Neural progenitor cell (in vitro differentiated cells): Measurements from ENCODE around the gene MCM5. TPM values are rescaled to one million over a fixed set of nuclear protein-coding genes. Genes with fewer than 3 reads are reported as not detected.

Source experiments
- DNase-seq: peaks from one replicate; pipeline ENCODE4 v3.0.0-alpha.2; 2016; ENCODE audit warnings: low spot score
- H2AFZ ChIP-seq: fragments of 200-600 bp; sonication (generic); replicated peaks from 2 replicates; pipeline ENCODE4 v1.6.1; 2016; ENCODE audit warnings: antibody characterized with exemption
- H3F3A ChIP-seq: fragments of 200-600 bp; sonication (generic); 2 replicates; pipeline ENCODE4 v1.6.1; 2016; ENCODE audit warnings: antibody characterized with exemption, low read depth
- H3K27ac ChIP-seq: fragments of 200-600 bp; sonication (generic); 2 replicates; pipeline ENCODE4 v1.5.1; 2016; ENCODE audit warnings: mild to moderate bottlenecking
- H3K27me3 ChIP-seq: fragments of 200-600 bp; sonication (generic); 2 replicates; pipeline ENCODE4 v1.6.1; 2016; ENCODE audit warnings: mild to moderate bottlenecking, moderate library complexity
- H3K36me3 ChIP-seq: fragments of 200-600 bp; sonication (generic); 2 replicates; pipeline ENCODE4 v1.5.1; 2016
- H3K4me1 ChIP-seq: fragments of 200-600 bp; sonication (generic); 2 replicates; pipeline ENCODE4 v1.6.1; 2016; ENCODE audit warnings: mixed run types
- H3K4me2 ChIP-seq: fragments of 200-600 bp; sonication (generic); 2 replicates; pipeline ENCODE4 v1.6.1; 2016
- H3K4me3 ChIP-seq: fragments of 200-600 bp; sonication (generic); 2 replicates; pipeline ENCODE4 v1.5.1; 2016
- H3K79me2 ChIP-seq: fragments of 200-600 bp; sonication (generic); 2 replicates; pipeline ENCODE4 v1.6.1; 2016; ENCODE audit warnings: low read depth
- H3K9ac ChIP-seq: fragments of 200-600 bp; sonication (generic); 2 replicates; pipeline ENCODE4 v1.6.1; 2016
- H3K9me3 ChIP-seq: fragments of 200-600 bp; sonication (generic); 2 replicates; pipeline ENCODE4 v1.5.1; 2016; ENCODE audit warnings: low read depth
- H4K20me1 ChIP-seq: fragments of 200-600 bp; sonication (generic); 2 replicates; pipeline ENCODE4 v1.6.1; 2016; ENCODE audit warnings: low read depth
- H3K27ac Mint-ChIP-seq: 3 replicates; pipeline ENCODE4 v1.8.0; 2021; ENCODE audit warnings: mixed read lengths
- H3K27me3 Mint-ChIP-seq: 2 replicates; pipeline ENCODE4 v1.8.0; 2022; ENCODE audit warnings: low read depth, mild to moderate bottlenecking, inconsistent platforms, moderate library complexity, mixed read lengths; ENCODE audit not compliant: insufficient read depth
- H3K36me3 Mint-ChIP-seq: 3 replicates; pipeline ENCODE4 v1.8.0; 2021; ENCODE audit warnings: mixed read lengths
- H3K4me1 Mint-ChIP-seq: 3 replicates; pipeline ENCODE4 v1.8.0; 2021; ENCODE audit warnings: mixed read lengths
- H3K4me3 Mint-ChIP-seq: 3 replicates; pipeline ENCODE4 v1.8.0; 2021; ENCODE audit warnings: mild to moderate bottlenecking, moderate library complexity, mixed read lengths
- H3K9me3 Mint-ChIP-seq: 3 replicates; pipeline ENCODE4 v1.8.0; 2020; ENCODE audit warnings: mixed read lengths
- CTCF ChIP-seq: fragments of 200-600 bp; sonication (generic); IDR thresholded peaks from 2 replicates; pipeline ENCODE4 v1.5.1; 2017; ENCODE audit warnings: antibody characterized with exemption, mild to moderate bottlenecking
- EZH2 ChIP-seq: fragments of 200-600 bp; sonication (generic); IDR thresholded peaks from 2 replicates; pipeline ENCODE4 v1.6.1; 2017; ENCODE audit warnings: antibody characterized with exemption, mild to moderate bottlenecking, moderate library complexity
- EZH2phosphoT487 ChIP-seq: fragments of 200-600 bp; sonication (generic); IDR thresholded peaks from 2 replicates; pipeline ENCODE4 v1.6.1; 2017; ENCODE audit warnings: antibody characterized with exemption
- total RNA-seq: library from RNA; depleted of rRNA; stranded (reverse); fragments of >200 nt; gene quantifications from 2 replicates; pipeline ENCODE4 v1.2.3, GENCODE V29; 2015; ENCODE audit warnings: low replicate concordance

MCM5 gene
- total RNA-seq, 1 donor from 2014 or later: 131 TPM

GRCh38 chr22:35446365-35446764 is 46.4 kb downstream of the MCM5 start:
- Histone ChIP-seq H3K9ac (no peak overlapping the region), H3K9me3 (no peaks in the 10 kb centered on the region), H3K36me3 (no peaks in the 10 kb centered on the region), H3K4me3 (no peak overlapping the region), H3K27me3 (no peaks in the 10 kb centered on the region), H2AFZ (no peak overlapping the region), H3K4me1 (peaks cover 6% of the 10 kb centered on the region), H3K79me2 (no peaks in the 10 kb centered on the region), H3K27ac (no peak overlapping the region), H3K4me2 (no peak overlapping the region), H3F3A (peaks cover 4% of the 10 kb centered on the region), H4K20me1 (no peaks in the 10 kb centered on the region)
- peak overlapping the region; percentile 18 for H3K4me3 Mint-ChIP-seq
- H3K27me3 Mint-ChIP-seq: peaks cover 9% of the 10 kb centered on the region
- peak overlapping the region; percentile 53 for H3K27ac Mint-ChIP-seq
- H3K36me3 Mint-ChIP-seq: peaks cover 12% of the 10 kb centered on the region
- H3K9me3 Mint-ChIP-seq: no peaks in the 10 kb centered on the region
- TF ChIP-seq EZH2 (no peak), CTCF (no peak), EZH2phosphoT487 (no peak)
- no peak for DNase-seq
- peaks cover 16% of the 10 kb centered on the region for H3K4me1 Mint-ChIP-seq

GRCh38 chr22:35448523-35448922 is 48.6 kb downstream of the MCM5 start:
- no peak overlapping the region for H3K4me2 ChIP-seq
- no peak overlapping the region for H3K4me3 ChIP-seq
- no peaks in the 10 kb centered on the region for H3K9me3 ChIP-seq
- Mint-ChIP-seq H3K4me1 (peaks cover 23% of the 10 kb centered on the region), H3K4me3 (no peak overlapping the region), H3K27ac (peak overlapping the region; percentile 12), H3K9me3 (no peaks in the 10 kb centered on the region), H3K27me3 (peaks cover 10% of the 10 kb centered on the region), H3K36me3 (peaks cover 11% of the 10 kb centered on the region)
- no peak overlapping the region for H3K9ac ChIP-seq
- no peak overlapping the region for H3K27ac ChIP-seq
- no peaks in the 10 kb centered on the region for H4K20me1 ChIP-seq
- H2AFZ ChIP-seq: no peak overlapping the region
- no peak for DNase-seq
- TF ChIP-seq EZH2phosphoT487 (no peak), CTCF (no peak), EZH2 (no peak)
- peaks cover 9% of the 10 kb centered on the region for H3K4me1 ChIP-seq
- no peaks in the 10 kb centered on the region for H3K79me2 ChIP-seq
- H3K36me3 ChIP-seq: no peaks in the 10 kb centered on the region
- peaks cover 7% of the 10 kb centered on the region for H3F3A ChIP-seq
- no peaks in the 10 kb centered on the region for H3K27me3 ChIP-seq

- Histone ChIP-seq H3K9me3 (no peaks in the 10 kb centered on the region), H3K4me1 (peaks cover 9% of the 10 kb centered on the region), H2AFZ (no peak overlapping the region), H3F3A (peaks cover 7% of the 10 kb centered on the region), H3K27ac (no peak overlapping the region), H3K4me3 (no peak overlapping the region), H3K27me3 (no peaks in the 10 kb centered on the region), H4K20me1 (no peaks in the 10 kb centered on the region), H3K9ac (no peak overlapping the region), H3K79me2 (no peaks in the 10 kb centered on the region), H3K36me3 (no peaks in the 10 kb centered on the region), H3K4me2 (no peak overlapping the region)
- TF ChIP-seq CTCF (no peak), EZH2phosphoT487 (no peak), EZH2 (no peak)
- Mint-ChIP-seq H3K9me3 (no peaks in the 10 kb centered on the region), H3K27ac (no peak overlapping the region), H3K27me3 (peaks cover 10% of the 10 kb centered on the region), H3K36me3 (peaks cover 11% of the 10 kb centered on the region), H3K4me3 (no peak overlapping the region), H3K4me1 (peaks cover 25% of the 10 kb centered on the region)
- DNase-seq: no peak
Measured at GRCh38 chr22:35449829-35450689, 50.1 kb downstream of the MCM5 start.
